ENCODE data around the gene C11orf91. TPM values are rescaled to one million over a fixed set of nuclear protein-coding genes. Genes with fewer than 3 reads are reported as not detected.

Gene C11orf91
- total RNA-seq, 1 donor = not detected

GRCh38 chr11:33696931-33697638, 3.5 kb downstream of the C11orf91 start:
- H3K4me3 ChIP-seq (ENCODE audit: low read depth, low read length) = no peak overlapping the region
- DNase-seq (ENCODE audit: low read depth) = no peak
- TF ChIP-seq CTCF (IDR thresholded peaks at IDR 0.05; ENCODE audit: insufficient read depth, low read length) = no peak

GRCh38 chr11:33696411-33696810, 4.2 kb downstream of the C11orf91 start:
- H3K4me3 ChIP-seq (ENCODE audit: low read depth, low read length) = no peak overlapping the region
- no peak for TF ChIP-seq CTCF (IDR thresholded peaks at IDR 0.05; ENCODE audit: insufficient read depth, low read length)
- DNase-seq (ENCODE audit: low read depth) = no peak

GRCh38 chr11:33695051-33695566, 5.5 kb downstream of the C11orf91 start:
- no peak for DNase-seq (ENCODE audit: low read depth)
- TF ChIP-seq CTCF (IDR thresholded peaks at IDR 0.05; ENCODE audit: insufficient read depth, low read length) = no peak
- no peak overlapping the region for H3K4me3 ChIP-seq (ENCODE audit: low read depth, low read length)

GRCh38 chr11:33694346-33695050, 6.1 kb downstream of the C11orf91 start:
- TF ChIP-seq CTCF (IDR thresholded peaks at IDR 0.05; ENCODE audit: insufficient read depth, low read length) = no peak
- H3K4me3 ChIP-seq (ENCODE audit: low read depth, low read length) = no peak overlapping the region
- DNase-seq (ENCODE audit: low read depth) = no peak

- DNase-seq (ENCODE audit: low read depth) = no peak
- no peak overlapping the region for H3K4me3 ChIP-seq (ENCODE audit: low read depth, low read length)
- no peak for TF ChIP-seq CTCF (IDR thresholded peaks at IDR 0.05; ENCODE audit: insufficient read depth, low read length)
Measured at GRCh38 chr11:33692541-33692940, 8.1 kb downstream of the C11orf91 start.

DNA sequence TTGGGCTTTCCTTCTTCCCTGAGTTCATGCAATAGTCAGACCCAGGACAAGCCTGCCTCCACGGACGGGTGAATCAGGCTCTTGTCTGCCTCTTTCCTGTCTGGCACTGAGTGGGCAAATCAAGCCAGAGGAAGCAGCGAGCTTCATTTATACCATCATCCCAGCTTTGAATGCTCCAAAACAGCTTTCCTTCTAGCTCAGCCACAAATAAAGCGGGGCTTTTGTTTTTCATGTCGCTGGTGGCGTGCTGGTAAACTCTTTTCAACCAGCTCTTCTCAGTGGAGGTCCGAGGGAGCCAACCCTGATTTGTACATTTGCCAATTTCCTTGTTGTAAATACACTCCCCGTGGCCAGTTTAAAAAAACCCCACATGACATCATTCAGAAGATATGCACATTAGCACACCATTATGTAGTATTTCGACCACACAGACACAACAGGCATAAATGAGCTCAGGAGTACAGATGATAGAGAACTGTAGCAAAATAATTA, 8.6 kb downstream of the C11orf91 start:
- H3K4me3 ChIP-seq (ENCODE audit: low read depth, low read length) = peak overlapping the region; percentile 42
- peak; percentile 98 for DNase-seq (ENCODE audit: low read depth)
- TF ChIP-seq CTCF (IDR thresholded peaks at IDR 0.05; ENCODE audit: insufficient read depth, low read length) = no peak
